Coronary artery (tissue), 2 donors: ENCODE data around the gene SVBP.

Source experiments
- DNase-seq: peaks from one replicate; pipeline ENCODE4 v3.0.0-alpha.2; 2017; ENCODE audit warnings: low spot score
- H3K27ac ChIP-seq, 2 donors: fragments of 200-600 bp; sonication (generic); one replicate each; pipeline ENCODE4 v1.5.1; 2016 to 2019
- H3K4me3 ChIP-seq: fragments of 200-600 bp; sonication (generic); 2 replicates; pipeline ENCODE4 v1.5.1; 2016; ENCODE audit warnings: mild to moderate bottlenecking, moderate library complexity
- TF ChIP-seq, protein P1 (sequence below): fragments of 200-600 bp; sonication (generic); IDR thresholded peaks from one replicate; pipeline ENCODE4 v1.5.1; 2019; ENCODE audit warnings: antibody characterized with exemption

The SVBP gene

DNA sequence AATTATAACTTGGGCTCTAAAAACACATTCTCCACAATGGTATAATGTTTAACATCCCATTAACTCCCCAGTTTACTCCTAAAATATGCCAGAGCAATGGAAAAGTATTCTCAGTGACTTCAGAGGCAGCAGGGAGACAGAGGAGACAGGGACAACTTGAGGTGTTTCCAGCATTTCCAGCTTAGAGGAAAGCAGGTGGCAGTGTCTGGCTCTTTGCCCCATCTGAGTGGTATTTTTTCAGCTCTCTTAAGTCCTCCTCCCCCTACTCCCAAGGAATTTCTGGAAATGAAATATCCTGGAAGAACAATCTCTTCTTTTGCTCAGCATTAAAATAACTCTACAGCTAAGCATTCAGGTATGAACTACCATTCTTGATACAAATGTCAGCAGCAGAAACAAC is 11.0 kb downstream of the SVBP start:
- TF ChIP-seq, protein P1, sequence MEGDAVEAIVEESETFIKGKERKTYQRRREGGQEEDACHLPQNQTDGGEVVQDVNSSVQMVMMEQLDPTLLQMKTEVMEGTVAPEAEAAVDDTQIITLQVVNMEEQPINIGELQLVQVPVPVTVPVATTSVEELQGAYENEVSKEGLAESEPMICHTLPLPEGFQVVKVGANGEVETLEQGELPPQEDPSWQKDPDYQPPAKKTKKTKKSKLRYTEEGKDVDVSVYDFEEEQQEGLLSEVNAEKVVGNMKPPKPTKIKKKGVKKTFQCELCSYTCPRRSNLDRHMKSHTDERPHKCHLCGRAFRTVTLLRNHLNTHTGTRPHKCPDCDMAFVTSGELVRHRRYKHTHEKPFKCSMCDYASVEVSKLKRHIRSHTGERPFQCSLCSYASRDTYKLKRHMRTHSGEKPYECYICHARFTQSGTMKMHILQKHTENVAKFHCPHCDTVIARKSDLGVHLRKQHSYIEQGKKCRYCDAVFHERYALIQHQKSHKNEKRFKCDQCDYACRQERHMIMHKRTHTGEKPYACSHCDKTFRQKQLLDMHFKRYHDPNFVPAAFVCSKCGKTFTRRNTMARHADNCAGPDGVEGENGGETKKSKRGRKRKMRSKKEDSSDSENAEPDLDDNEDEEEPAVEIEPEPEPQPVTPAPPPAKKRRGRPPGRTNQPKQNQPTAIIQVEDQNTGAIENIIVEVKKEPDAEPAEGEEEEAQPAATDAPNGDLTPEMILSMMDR, result no peak
- no peak for DNase-seq
- H3K4me3 ChIP-seq, result no peak overlapping the region
- no peak overlapping the region for H3K27ac ChIP-seq

DNA sequence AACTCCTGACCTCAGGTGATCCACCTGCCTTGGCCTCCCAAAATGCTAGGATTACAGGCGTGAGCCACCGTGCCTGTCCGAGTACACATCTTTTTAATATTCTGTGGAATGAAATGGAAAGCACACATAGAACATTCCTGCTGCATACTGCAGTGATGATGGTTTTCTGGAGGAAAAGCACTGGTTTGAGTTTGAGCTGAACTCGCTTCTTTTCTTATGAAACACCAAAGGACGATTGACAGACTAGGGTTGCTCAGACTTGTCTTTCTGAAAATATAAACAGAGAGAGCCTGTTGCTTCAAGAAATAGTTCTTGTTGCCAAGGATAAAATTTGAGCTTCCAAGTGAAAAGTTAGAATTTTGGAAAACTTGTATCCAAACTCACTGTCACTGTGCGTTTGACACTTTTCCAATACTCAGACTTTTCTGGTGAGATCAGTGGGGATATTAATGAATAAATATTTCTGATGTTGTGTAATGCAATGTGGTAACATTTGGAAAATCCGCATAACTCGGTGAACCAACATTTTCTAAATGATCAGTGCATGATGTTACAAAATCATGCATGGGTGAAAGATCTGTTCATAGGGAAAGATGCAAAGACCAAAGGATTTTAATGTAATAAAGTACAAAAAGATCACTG is 15.2 kb downstream of the SVBP start:
- H3K4me3 ChIP-seq, result no peak overlapping the region
- TF ChIP-seq, protein P1, result no peak
- DNase-seq, result no peak
- peak overlapping the region in 1 of 2 donors; percentile 17 for H3K27ac ChIP-seq

DNA sequence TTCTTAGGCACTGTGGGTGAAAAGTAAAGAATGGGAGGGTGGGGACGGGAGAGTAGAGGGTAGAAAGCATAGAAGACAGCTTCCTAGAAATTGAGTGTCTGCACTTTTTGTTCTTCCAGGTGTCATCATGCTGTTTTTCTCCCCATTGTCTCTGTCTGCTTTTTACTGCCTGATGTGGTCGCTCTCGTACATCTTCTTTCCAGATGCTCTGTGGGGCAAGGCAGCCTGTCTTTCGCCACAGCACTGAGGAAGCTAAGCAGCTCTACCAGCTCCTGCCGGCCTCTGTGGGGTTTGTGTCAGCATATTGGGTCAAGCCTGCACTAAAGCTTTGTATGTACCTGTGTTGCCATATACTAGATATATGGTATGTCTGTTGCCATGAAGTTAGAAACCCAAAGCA is 19.2 kb downstream of the SVBP start:
- TF ChIP-seq, protein P1, result no peak
- no peak for DNase-seq

DNA sequence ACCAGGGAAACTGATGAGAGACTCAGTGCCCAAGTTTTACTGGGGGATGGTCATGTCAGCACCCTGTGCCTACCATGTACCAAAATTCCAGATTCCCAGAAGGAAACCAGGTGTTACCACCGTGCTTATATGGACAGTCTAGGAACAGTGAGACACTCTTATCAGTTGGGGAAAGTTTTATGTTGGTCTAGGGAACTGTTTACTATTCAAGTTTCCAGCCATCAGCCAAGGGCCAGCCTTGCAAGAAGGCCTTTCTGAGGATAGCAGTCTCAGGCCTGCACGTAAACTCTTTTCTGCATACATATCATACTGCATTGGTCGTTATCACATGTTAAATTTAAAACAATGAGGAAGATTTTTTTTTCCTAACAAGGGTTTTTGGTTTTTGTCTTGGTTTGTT is 19.8 kb downstream of the SVBP start:
- H3K4me3 ChIP-seq, result no peak overlapping the region
- TF ChIP-seq, protein P1, result no peak
- no peak overlapping the region for H3K27ac ChIP-seq
- no peak for DNase-seq

More for the DNA sequence above, 19.2 kb downstream of the SVBP start:
- Histone ChIP-seq H3K4me3 (no peak overlapping the region), H3K27ac (no peak overlapping the region)

DNA sequence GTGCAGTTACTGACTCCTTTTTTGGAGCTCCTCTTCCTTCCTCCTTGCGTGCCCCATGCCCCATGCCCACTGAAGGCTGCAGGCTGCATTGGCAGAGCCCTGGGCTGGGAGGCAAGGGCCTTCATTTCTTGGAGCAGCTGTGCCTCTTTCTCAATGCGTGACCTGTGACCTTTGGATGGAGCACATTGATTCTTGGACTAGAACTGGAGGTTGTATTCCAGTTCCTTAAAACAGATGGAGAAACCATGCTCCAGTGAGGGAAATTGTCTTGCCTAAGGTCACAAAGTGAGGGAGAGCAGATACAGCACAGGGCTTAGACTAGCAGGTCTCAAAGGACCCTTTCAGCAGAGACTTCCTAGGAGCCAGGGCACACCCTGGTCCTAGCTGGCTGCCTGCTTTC is 23.4 kb downstream of the SVBP start:
- Histone ChIP-seq H3K27ac (no peak overlapping the region), H3K4me3 (no peak overlapping the region)
- no peak for DNase-seq
- TF ChIP-seq, protein P1, result no peak

DNA sequence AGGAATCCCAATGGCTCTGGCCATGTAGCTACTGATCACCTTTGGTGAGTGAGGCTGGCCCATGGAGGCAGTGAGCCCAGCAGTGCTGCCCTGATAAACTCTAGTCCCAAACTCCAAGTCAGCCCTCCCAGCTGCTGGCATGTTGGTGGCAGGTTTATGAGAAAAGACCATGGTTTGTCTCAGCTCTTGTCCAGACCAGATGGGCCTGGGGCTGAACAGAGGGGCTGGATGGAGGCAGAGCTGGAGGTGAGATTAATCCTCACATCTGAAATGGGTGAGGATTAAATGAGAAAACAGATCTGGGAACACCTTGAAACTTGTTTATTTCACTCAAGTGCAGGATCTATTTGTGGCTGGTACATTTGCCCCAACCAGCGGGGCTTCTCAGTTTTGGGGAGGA is 29.2 kb downstream of the SVBP start:
- no peak overlapping the region for H3K27ac ChIP-seq
- no peak overlapping the region for H3K4me3 ChIP-seq
- no peak for DNase-seq
- TF ChIP-seq, protein P1, result no peak

DNA sequence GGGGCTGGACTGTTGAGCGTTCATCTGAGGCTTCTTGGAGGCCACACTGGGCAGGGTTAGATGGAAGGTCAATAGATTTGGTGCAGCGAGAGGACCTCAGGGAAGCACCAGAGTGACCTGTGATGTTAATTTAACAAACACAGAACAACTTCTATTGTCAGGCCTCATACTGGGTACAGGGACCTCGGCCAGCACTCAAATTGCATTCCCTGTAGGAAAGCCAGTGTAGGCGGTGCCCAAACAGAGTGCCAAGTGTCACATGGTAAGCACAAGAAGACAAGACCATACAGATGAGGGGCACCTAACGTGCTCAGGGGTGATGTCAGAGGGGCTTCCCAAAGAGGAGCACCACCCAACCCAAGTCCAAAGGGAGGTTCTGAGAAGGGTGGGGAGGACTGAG is 31.1 kb downstream of the SVBP start:
- Histone ChIP-seq H3K27ac (no peak overlapping the region), H3K4me3 (no peak overlapping the region)
- TF ChIP-seq, protein P1, result no peak
- no peak for DNase-seq
